SK-N-MC (cell line): ENCODE results near the gene TREML2.
"Not testable (repeated sequence)": the region's sequence is repeated elsewhere in the genome, so short reads cannot be mapped to it uniquely, and the experiment has no call there.

ENCODE experiments used
- DNase-seq: peaks from one replicate; pipeline ENCODE4 v3.0.0-alpha.2; 2011; ENCODE audit warnings: low read depth, low spot score
- H3K27ac ChIP-seq: fragments of 200-600 bp; sonication (generic); 2 replicates; pipeline ENCODE4 v1.5.1; 2016; ENCODE audit warnings: mixed run types
- H3K36me3 ChIP-seq: fragments of 200-600 bp; sonication (generic); 2 replicates; pipeline ENCODE4 v1.6.1; 2017; ENCODE audit warnings: antibody characterized with exemption, low read length, mixed read lengths; ENCODE audit not compliant: insufficient read depth
- H3K4me3 ChIP-seq: fragments of 200-600 bp; sonication (generic); 2 replicates; pipeline ENCODE4 v1.5.1; 2016
- H3K9ac ChIP-seq: fragments of 200-600 bp; sonication (generic); 2 replicates; pipeline ENCODE4 v1.8.0; 2017; ENCODE audit warnings: mixed run types, mixed read lengths; ENCODE audit not compliant: insufficient read length
- H3K9me3 ChIP-seq: fragments of 200-600 bp; sonication (generic); 2 replicates; pipeline ENCODE4 v1.6.1; 2017; ENCODE audit warnings: low read depth, mild to moderate bottlenecking, antibody characterized with exemption, low read length, moderate library complexity, mixed read lengths
- EZH2 ChIP-seq: fragments of 200-600 bp; sonication (generic); IDR thresholded peaks from one replicate; pipeline ENCODE4 v1.6.1; 2017; ENCODE audit warnings: antibody characterized with exemption
- FOXP2 ChIP-seq: optimal IDR thresholded peaks from 2 replicates; pipeline ENCODE3; 2011; ENCODE audit warnings: mild to moderate bottlenecking, moderate library complexity; ENCODE audit not compliant: insufficient read depth; ENCODE audit errors: extremely low read length, control extremely low read depth
- POLR2AphosphoS5 ChIP-seq: IDR thresholded peaks from 2 replicates; pipeline ENCODE4 v1.6.1; 2012; ENCODE audit warnings: mild to moderate bottlenecking, low read depth, low read length, borderline replicate concordance

TREML2 gene

GRCh38 chr6:41193884-41194283 is 7.1 kb downstream of the TREML2 start:
- Histone ChIP-seq H3K36me3 (no peaks in the 10 kb centered on the region), H3K27ac (no peak overlapping the region), H3K9me3 (no peaks in the 10 kb centered on the region), H3K4me3 (no peak overlapping the region), H3K9ac (no peak overlapping the region)
- TF ChIP-seq FOXP2 (no peak), EZH2 (no peak), POLR2AphosphoS5 (no peak)
- no peak for DNase-seq

GRCh38 chr6:41193171-41193734 is 7.7 kb downstream of the TREML2 start:
- no peak for DNase-seq
- Histone ChIP-seq H3K9ac (no peak overlapping the region), H3K4me3 (no peak overlapping the region), H3K9me3 (no peaks in the 10 kb centered on the region), H3K27ac (no peak overlapping the region), H3K36me3 (no peaks in the 10 kb centered on the region)
- TF ChIP-seq POLR2AphosphoS5 (no peak), FOXP2 (no peak), EZH2 (no peak)

- DNase-seq: no peak
Observed at GRCh38 chr6:41191569-41191968, 9.4 kb downstream of the TREML2 start.

GRCh38 chr6:41190791-41191190 is 10.2 kb downstream of the TREML2 start:
- TF ChIP-seq FOXP2 (no peak), POLR2AphosphoS5 (no peak), EZH2 (no peak)
- H3K9ac ChIP-seq: no peak overlapping the region
- no peaks in the 10 kb centered on the region for H3K36me3 ChIP-seq
- no peak for DNase-seq
- no peak overlapping the region for H3K27ac ChIP-seq
- H3K4me3 ChIP-seq: no peak overlapping the region
- H3K9me3 ChIP-seq: no peaks in the 10 kb centered on the region

More at GRCh38 chr6:41191569-41191968, 9.4 kb downstream of the TREML2 start:
- no peak overlapping the region for H3K27ac ChIP-seq
- H3K36me3 ChIP-seq: no peaks in the 10 kb centered on the region
- no peaks in the 10 kb centered on the region for H3K9me3 ChIP-seq
- H3K4me3 ChIP-seq: no peak overlapping the region
- TF ChIP-seq POLR2AphosphoS5 (no peak), EZH2 (no peak), FOXP2 (no peak)
- no peak overlapping the region for H3K9ac ChIP-seq

GRCh38 chr6:41189967-41190366 is 11.0 kb downstream of the TREML2 start:
- H3K9me3 ChIP-seq: no peaks in the 10 kb centered on the region
- H3K9ac ChIP-seq: no peak overlapping the region
- H3K27ac ChIP-seq: no peak overlapping the region
- TF ChIP-seq EZH2 (no peak), FOXP2 (no peak), POLR2AphosphoS5 (no peak)
- no peak for DNase-seq
- no peaks in the 10 kb centered on the region for H3K36me3 ChIP-seq
- H3K4me3 ChIP-seq: no peak overlapping the region

- DNase-seq, H3K9me3 ChIP-seq, H3K36me3 ChIP-seq, H3K9ac ChIP-seq, H3K4me3 ChIP-seq, H3K27ac ChIP-seq: not testable (repeated sequence)
Observed at GRCh38 chr6:41189046-41189445, 11.9 kb downstream of the TREML2 start.

GRCh38 chr6:41187924-41188886 is 12.7 kb downstream of the TREML2 start:
- Histone ChIP-seq H3K36me3 (no peaks in the 10 kb centered on the region), H3K9me3 (no peaks in the 10 kb centered on the region), H3K9ac (no peak overlapping the region), H3K27ac (no peak overlapping the region), H3K4me3 (no peak overlapping the region)
- no peak for DNase-seq
- no peak for TF ChIP-seq EZH2
- no peak for TF ChIP-seq POLR2AphosphoS5
- TF ChIP-seq FOXP2: no peak

- Histone ChIP-seq H3K36me3 (no peaks in the 10 kb centered on the region), H3K9ac (no peak overlapping the region), H3K4me3 (no peak overlapping the region), H3K27ac (no peak overlapping the region), H3K9me3 (no peaks in the 10 kb centered on the region)
- DNase-seq: no peak
- TF ChIP-seq POLR2AphosphoS5: no peak
- no peak for TF ChIP-seq EZH2
- TF ChIP-seq FOXP2: no peak
Observed at GRCh38 chr6:41186031-41186562, 14.9 kb downstream of the TREML2 start.
